Measurements from ENCODE around the gene UGT1A10. TPM values are rescaled to one million over a fixed set of nuclear protein-coding genes. Genes with fewer than 3 reads are reported as not detected.
A peak's percentile ranks its signal among the peaks of the same experiment; 100 is the strongest.

Gene UGT1A10
- total and polyA plus RNA-seq, 8 donors = 0.09 TPM; not detected in 7

GRCh38 chr2:233801357-233802131 is 165.3 kb downstream of the UGT1A10 start:
- no peak for TF ChIP-seq CTCF (IDR thresholded peaks at IDR 0.05)
- H3K4me3 ChIP-seq = no peak overlapping the region
- intact Hi-C loops (cut with DNase I) = no loop called here
- WGBS, 2 donors = 50 to 68% methylated on average over 9 of the region's 9 CpGs
- no peaks in the 10 kb centered on the region for H3K4me1 ChIP-seq
- no peaks in the 10 kb centered on the region for H3K9me3 ChIP-seq
- H3K36me3 ChIP-seq = no peaks in the 10 kb centered on the region
- FAIRE-seq (no peak), DNase-seq (peak in 1 of 6 donors; percentile 6), ATAC-seq (no peak)
- no peak overlapping the region for H3K27ac ChIP-seq
- no peaks in the 10 kb centered on the region for H3K27me3 ChIP-seq

- Histone ChIP-seq H3K27ac (no peak overlapping the region), H3K27me3 (no peaks in the 10 kb centered on the region), H3K9me3 (no peaks in the 10 kb centered on the region), H3K4me1 (no peaks in the 10 kb centered on the region), H3K36me3 (no peaks in the 10 kb centered on the region), H3K4me3 (no peak overlapping the region)
- ATAC-seq (no peak), DNase-seq (peak in 1 of 6 donors; percentile 15), FAIRE-seq (no peak)
- WGBS, 2 donors = 58 to 60% methylated on average over 3 of the region's 3 CpGs
- intact Hi-C loops (cut with DNase I) = no loop called here
- TF ChIP-seq CTCF (IDR thresholded peaks at IDR 0.05) = no peak
Observed at GRCh38 chr2:233802132-233802815, 166.0 kb downstream of the UGT1A10 start.

DNA sequence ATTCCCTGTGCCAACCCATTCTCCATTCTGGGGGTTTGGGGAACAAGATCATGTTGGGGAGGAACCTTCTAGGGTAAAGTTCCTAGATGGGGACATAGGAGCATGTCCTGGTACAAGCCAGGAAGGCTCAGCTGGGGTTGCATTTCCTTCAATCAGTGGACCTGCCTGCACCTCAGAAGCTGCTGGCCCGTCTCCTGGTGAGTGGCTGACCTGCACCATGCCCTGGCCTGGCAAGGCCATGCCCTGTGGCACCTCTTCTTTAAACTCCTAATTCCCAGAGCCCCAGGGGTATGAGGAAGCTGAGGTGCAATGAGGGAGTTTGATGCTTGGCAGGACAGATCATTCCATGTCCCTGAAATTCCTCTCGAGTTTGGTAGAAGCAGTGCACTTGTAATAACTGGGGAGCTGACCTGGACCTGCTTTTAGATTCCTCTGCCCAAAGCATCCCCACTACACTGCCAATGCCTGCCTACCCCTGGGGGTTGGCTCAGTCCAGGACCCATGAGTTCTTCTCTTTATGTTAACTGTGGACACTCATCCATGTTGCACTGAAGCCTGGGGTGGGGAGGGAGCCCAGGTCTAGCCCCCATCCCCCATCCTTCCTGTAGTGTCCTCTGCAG is 167.2 kb downstream of the UGT1A10 start:
- H3K27ac ChIP-seq = no peak overlapping the region
- ATAC-seq (no peak), DNase-seq (peak in 1 of 6 donors; percentile 11), FAIRE-seq (no peak)
- intact Hi-C loops (cut with DNase I) = no loop called here
- WGBS, 2 donors = 51 to 56% methylated on average over 2 of the region's 2 CpGs
- no peaks in the 10 kb centered on the region for H3K36me3 ChIP-seq
- TF ChIP-seq CTCF (IDR thresholded peaks at IDR 0.05) = no peak
- H3K27me3 ChIP-seq = no peaks in the 10 kb centered on the region
- no peaks in the 10 kb centered on the region for H3K9me3 ChIP-seq
- no peaks in the 10 kb centered on the region for H3K4me1 ChIP-seq
- no peak overlapping the region for H3K4me3 ChIP-seq

DNA sequence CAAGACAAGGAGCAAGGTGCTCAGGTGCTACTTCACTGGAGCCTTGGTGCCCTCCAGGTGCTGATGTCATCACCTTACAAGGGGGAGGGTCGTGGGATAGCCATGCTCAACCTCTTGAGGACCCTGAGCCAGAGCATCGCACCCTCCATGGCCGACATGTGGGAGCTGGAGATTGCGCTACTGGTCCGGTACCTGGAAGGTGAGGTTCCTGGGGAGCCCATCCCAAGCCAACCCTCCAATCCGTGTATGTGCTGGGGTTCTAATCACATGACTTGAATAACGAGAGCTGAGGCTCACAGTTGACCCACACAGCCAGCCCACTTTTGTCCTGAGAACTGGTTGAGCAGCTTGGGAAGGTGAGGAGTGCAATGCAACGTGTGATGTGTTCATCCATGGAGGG is 167.7 kb downstream of the UGT1A10 start:
- WGBS, 2 donors = 52% methylated on average over 8 of the region's 8 CpGs
- H3K9me3 ChIP-seq = no peaks in the 10 kb centered on the region
- DNase-seq = peak in 2 of 6 donors; percentile 2 to 10
- no peaks in the 10 kb centered on the region for H3K36me3 ChIP-seq
- H3K4me1 ChIP-seq = no peaks in the 10 kb centered on the region
- TF ChIP-seq CTCF (IDR thresholded peaks at IDR 0.05) = no peak
- no peak for ATAC-seq
- H3K4me3 ChIP-seq = no peak overlapping the region
- intact Hi-C loops (cut with DNase I) = no loop called here
- no peak overlapping the region for H3K27ac ChIP-seq
- FAIRE-seq = no peak
- H3K27me3 ChIP-seq = no peaks in the 10 kb centered on the region

Data from pancreas (tissue), 10 donors.